Esophagus squamous epithelium (tissue), 4 donors: ENCODE data around the gene LRRN4.

Experiments
- POLR2A ChIP-seq, 4 donors: fragments of 450-650 bp; IDR thresholded peaks; one replicate each; pipeline ENCODE4 v1.6.1; 2017; ENCODE audit warnings: antibody characterized with exemption in 4 of 4, mild to moderate bottlenecking in 4 of 4, moderate library complexity in 3 of 4
- TF ChIP-seq, protein P1 (sequence below), 6 experiments: fragments of 450-650 bp in 4 of 6; fragments of 200-600 bp in 2 of 6; sonication (generic) in 2 of 6; IDR thresholded peaks; one replicate each; pipeline ENCODE4 v1.5.1; 2016 to 2019; ENCODE audit warnings: antibody characterized with exemption in 6 of 6, mild to moderate bottlenecking in 4 of 6, moderate library complexity in 4 of 6

DNA sequence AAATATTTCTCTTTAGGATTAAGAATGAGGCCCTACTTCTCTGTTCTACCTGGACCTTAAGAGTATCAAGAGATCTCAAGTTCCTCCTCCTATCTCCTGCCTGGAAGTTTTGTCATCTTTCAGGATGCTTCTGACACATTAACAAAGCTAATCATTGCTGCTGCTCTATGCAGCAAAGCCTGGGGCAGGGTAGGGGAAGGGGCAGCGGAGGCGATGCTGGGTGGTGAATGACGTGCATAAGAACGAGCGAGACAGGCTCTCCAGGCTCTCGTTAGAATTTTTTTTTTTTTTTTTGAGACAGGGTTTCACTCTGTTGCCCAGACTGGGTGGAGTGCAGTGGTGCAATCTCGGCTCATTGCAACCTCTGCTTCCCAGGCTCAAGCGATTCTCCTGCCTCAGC, 37.8 kb upstream of the LRRN4 start:
- TF ChIP-seq, protein P1, sequence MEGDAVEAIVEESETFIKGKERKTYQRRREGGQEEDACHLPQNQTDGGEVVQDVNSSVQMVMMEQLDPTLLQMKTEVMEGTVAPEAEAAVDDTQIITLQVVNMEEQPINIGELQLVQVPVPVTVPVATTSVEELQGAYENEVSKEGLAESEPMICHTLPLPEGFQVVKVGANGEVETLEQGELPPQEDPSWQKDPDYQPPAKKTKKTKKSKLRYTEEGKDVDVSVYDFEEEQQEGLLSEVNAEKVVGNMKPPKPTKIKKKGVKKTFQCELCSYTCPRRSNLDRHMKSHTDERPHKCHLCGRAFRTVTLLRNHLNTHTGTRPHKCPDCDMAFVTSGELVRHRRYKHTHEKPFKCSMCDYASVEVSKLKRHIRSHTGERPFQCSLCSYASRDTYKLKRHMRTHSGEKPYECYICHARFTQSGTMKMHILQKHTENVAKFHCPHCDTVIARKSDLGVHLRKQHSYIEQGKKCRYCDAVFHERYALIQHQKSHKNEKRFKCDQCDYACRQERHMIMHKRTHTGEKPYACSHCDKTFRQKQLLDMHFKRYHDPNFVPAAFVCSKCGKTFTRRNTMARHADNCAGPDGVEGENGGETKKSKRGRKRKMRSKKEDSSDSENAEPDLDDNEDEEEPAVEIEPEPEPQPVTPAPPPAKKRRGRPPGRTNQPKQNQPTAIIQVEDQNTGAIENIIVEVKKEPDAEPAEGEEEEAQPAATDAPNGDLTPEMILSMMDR (IDR thresholded peaks at IDR 0.05), result no peak
- TF ChIP-seq POLR2A (IDR thresholded peaks at IDR 0.05), result no peak
